ENCODE results near the gene PCNX2. TPM values are rescaled to one million over a fixed set of nuclear protein-coding genes. Genes with fewer than 3 reads are reported as not detected.

Gene PCNX2
- total and polyA plus RNA-seq, 7 donors = 1.8 to 13.8 (median 5.1) TPM

DNA sequence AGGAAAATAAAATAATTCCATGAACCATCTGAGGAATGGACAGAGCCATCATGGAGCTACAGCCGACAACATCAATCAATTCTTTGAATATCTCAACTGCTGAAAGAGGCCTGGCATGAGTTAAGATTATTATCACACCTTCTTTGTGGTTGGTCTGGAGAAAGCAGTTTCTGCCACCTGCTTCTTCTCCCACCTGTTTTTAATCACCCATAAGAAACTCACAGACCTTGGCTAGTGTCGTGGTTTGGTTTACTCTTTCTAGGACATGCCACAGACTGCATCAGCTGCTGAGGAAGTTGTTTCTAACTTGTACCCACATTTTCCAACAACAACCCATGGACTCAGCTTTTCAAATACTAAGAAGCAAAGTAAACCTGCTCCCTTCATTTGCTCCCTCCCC lies 279.6 kb downstream of the PCNX2 start:
- intact Hi-C loops (cut with DNase I) = no loop called here
- Histone ChIP-seq H3K27ac (no peak overlapping the region), H3K36me3 (no peaks in the 10 kb centered on the region), H3K9me3 (no peaks in the 10 kb centered on the region), H3K27me3 (no peaks in the 10 kb centered on the region), H3K4me1 (no peaks in the 10 kb centered on the region), H3K4me3 (no peak overlapping the region)
- WGBS, 2 donors = 69 to 71% methylated on average over 2 of the region's 2 CpGs
- TF ChIP-seq EP300 (IDR thresholded peaks at IDR 0.05) (no peak), POLR2AphosphoS5 (IDR thresholded peaks at IDR 0.05) (no peak), POLR2A (IDR thresholded peaks at IDR 0.05) (no peak)
- TF ChIP-seq, protein P1, sequence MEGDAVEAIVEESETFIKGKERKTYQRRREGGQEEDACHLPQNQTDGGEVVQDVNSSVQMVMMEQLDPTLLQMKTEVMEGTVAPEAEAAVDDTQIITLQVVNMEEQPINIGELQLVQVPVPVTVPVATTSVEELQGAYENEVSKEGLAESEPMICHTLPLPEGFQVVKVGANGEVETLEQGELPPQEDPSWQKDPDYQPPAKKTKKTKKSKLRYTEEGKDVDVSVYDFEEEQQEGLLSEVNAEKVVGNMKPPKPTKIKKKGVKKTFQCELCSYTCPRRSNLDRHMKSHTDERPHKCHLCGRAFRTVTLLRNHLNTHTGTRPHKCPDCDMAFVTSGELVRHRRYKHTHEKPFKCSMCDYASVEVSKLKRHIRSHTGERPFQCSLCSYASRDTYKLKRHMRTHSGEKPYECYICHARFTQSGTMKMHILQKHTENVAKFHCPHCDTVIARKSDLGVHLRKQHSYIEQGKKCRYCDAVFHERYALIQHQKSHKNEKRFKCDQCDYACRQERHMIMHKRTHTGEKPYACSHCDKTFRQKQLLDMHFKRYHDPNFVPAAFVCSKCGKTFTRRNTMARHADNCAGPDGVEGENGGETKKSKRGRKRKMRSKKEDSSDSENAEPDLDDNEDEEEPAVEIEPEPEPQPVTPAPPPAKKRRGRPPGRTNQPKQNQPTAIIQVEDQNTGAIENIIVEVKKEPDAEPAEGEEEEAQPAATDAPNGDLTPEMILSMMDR (IDR thresholded peaks at IDR 0.05) = no peak
- DNase-seq = no peak

DNA sequence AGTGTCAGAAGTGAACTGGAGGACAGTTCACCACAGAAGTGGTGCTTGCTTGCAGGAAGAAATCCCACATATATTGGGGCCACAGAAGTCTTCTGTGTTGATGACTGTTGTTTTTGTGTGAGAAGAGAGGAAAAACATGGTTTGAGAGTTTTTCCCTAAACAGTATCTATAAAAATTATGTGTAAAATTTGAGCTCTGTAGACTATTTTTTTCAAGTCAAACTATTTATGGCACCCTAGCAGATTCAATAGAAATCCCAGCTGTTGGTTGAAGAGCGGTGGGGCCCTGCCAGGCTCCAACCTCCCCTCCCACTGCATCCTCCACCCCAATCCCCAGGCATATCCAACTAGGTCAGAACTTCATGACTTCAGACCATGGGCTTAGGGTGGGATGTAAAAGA lies 283.5 kb downstream of the PCNX2 start:
- no peaks in the 10 kb centered on the region for H3K36me3 ChIP-seq
- TF ChIP-seq POLR2AphosphoS5 (IDR thresholded peaks at IDR 0.05) = no peak
- TF ChIP-seq, protein P1 (IDR thresholded peaks at IDR 0.05) = no peak
- no peak for TF ChIP-seq EP300 (IDR thresholded peaks at IDR 0.05)
- TF ChIP-seq POLR2A (IDR thresholded peaks at IDR 0.05) = no peak
- H3K4me3 ChIP-seq = no peak overlapping the region
- no peaks in the 10 kb centered on the region for H3K9me3 ChIP-seq
- no peaks in the 10 kb centered on the region for H3K27me3 ChIP-seq
- H3K27ac ChIP-seq = no peak overlapping the region
- WGBS, 2 donors = 93 to 96% methylated on average over 1 of the region's 1 CpG
- intact Hi-C loops (cut with DNase I) = no loop called here
- H3K4me1 ChIP-seq = no peaks in the 10 kb centered on the region
- DNase-seq = no peak

DNA sequence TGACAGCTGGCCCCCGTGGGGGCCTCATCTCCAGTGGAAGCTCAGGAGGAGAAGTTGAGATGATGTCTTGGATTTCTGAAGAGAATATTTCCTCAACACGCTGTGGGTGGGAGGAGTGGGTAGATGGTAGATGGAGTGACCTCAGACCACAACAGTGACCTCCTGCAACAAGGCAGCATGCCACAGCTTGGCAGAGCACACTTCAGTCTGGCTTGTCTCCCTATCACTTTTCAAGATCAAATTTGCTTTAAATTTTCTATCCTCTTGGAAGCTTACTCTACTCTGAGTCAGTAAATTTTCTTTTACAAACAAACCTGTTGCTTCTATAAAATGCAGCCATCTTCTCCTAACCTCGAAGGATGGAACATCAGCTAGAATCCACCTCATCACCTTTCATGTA lies 285.4 kb downstream of the PCNX2 start:
- TF ChIP-seq POLR2A (IDR thresholded peaks at IDR 0.05) (no peak), EP300 (IDR thresholded peaks at IDR 0.05) (no peak), POLR2AphosphoS5 (IDR thresholded peaks at IDR 0.05) (no peak)
- H3K27ac ChIP-seq = no peak overlapping the region
- H3K4me1 ChIP-seq = no peaks in the 10 kb centered on the region
- H3K27me3 ChIP-seq = no peaks in the 10 kb centered on the region
- 89 to 91% methylated on average over 3 of the region's 3 CpGs for WGBS, 2 donors
- intact Hi-C loops (cut with DNase I) = no loop called here
- no peaks in the 10 kb centered on the region for H3K9me3 ChIP-seq
- no peak overlapping the region for H3K4me3 ChIP-seq
- no peak for DNase-seq
- H3K36me3 ChIP-seq = no peaks in the 10 kb centered on the region

DNA sequence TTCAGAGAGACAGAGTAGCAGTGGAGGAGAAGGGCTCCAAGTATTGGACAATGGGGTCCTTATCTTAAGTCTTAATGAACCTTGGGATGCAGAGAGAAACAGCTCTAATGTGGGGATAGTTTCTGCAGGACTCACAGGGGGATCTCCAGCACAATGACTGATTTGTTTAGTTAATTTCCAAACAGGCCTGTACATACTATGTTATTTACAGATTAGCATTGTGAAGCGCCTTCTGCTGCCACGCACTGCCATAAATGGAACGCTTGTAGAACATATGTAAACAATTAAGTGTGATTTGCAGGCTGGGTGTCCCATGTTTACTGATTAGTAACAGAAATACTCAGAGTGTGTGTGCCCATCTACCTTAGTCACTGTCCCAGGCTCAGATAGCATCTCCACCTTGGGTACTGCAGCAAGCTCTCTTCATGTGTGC lies 289.0 kb downstream of the PCNX2 start:
- DNase-seq = no peak
- TF ChIP-seq POLR2AphosphoS5 (IDR thresholded peaks at IDR 0.05) = no peak
- TF ChIP-seq POLR2A (IDR thresholded peaks at IDR 0.05) = no peak
- no peak for TF ChIP-seq EP300 (IDR thresholded peaks at IDR 0.05)
- TF ChIP-seq, protein P1 (IDR thresholded peaks at IDR 0.05) = no peak
- Histone ChIP-seq H3K9me3 (no peaks in the 10 kb centered on the region), H3K4me3 (no peak overlapping the region), H3K27ac (no peak overlapping the region), H3K36me3 (no peaks in the 10 kb centered on the region), H3K27me3 (no peaks in the 10 kb centered on the region), H3K4me1 (no peaks in the 10 kb centered on the region)
- intact Hi-C loops (cut with DNase I) = no loop called here
- WGBS, 2 donors = 66 to 84% methylated on average over 3 of the region's 3 CpGs

DNA sequence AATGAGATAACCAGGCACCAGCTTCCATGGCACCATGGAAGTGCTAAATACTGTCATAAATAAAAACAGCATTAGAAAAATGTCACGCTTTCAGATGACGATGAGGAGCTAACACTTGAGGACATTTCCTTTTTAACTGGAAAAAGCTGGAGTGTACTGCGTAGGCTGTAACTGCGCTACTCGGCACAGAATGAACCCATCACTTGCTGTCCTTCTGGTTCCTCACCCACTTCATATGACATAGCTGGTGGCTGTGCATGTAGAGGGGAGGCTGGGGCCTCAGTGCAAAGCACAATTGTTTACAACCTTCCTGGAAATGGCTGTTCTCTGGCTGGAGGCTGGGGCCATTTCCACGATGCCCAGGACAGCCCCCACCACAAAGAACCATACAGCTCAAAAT lies 289.4 kb downstream of the PCNX2 start:
- TF ChIP-seq EP300 (IDR thresholded peaks at IDR 0.05) = no peak
- TF ChIP-seq POLR2A (IDR thresholded peaks at IDR 0.05) = no peak
- TF ChIP-seq POLR2AphosphoS5 (IDR thresholded peaks at IDR 0.05) = no peak
- TF ChIP-seq, protein P1 (IDR thresholded peaks at IDR 0.05) = no peak
- no peaks in the 10 kb centered on the region for H3K36me3 ChIP-seq
- H3K4me1 ChIP-seq = no peaks in the 10 kb centered on the region
- DNase-seq = no peak
- no peaks in the 10 kb centered on the region for H3K27me3 ChIP-seq
- no peak overlapping the region for H3K27ac ChIP-seq
- intact Hi-C loops (cut with DNase I) = no loop called here
- 82 to 94% methylated on average over 6 of the region's 6 CpGs for WGBS, 2 donors
- no peaks in the 10 kb centered on the region for H3K9me3 ChIP-seq
- H3K4me3 ChIP-seq = no peak overlapping the region

All from sigmoid colon (tissue), 7 donors.